ENCODE results near the gene MAD1L1. TPM values are rescaled to one million over a fixed set of nuclear protein-coding genes. Genes with fewer than 3 reads are reported as not detected.

Gene MAD1L1
- total RNA-seq, 1 experiment from 2014 or later = 43.8 TPM

DNA sequence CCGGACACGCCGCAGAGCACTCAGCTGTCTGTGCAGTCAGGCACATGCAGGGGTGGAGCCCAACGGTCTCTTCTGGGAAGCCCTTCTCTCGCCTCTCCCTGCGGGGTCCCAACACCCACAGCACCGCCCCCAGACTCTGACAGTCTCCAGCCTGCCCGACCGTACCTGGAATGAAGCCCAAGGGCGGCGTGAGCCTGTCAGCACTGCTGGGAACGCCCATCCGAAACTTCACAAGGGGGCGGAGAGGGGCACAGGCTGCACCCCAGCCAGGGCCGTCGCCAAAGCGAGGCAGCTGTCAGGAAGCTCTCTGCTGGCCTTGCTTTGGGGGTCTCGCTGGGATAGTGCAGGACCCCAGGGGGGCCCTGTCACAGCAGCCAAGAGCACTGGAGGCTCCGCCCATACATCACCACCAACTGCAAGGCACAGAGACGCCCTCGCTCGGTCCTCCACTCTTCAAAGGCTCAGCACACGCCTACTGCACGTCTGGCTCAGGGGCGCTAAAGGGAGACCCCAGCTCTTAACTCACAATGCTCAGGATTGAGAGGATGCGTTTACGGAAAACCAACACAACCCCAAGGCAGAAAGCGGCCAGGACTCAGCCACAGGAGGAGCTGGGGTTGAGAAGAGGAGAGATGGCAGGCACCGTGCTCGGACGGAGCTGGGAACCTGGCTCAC lies 30.9 kb downstream of the MAD1L1 start (continued):
- TF ChIP-seq ZNF232 (CRISPR knock-in tag; IDR thresholded peaks at IDR 0.05) = no peak
- TF ChIP-seq, protein P1, sequence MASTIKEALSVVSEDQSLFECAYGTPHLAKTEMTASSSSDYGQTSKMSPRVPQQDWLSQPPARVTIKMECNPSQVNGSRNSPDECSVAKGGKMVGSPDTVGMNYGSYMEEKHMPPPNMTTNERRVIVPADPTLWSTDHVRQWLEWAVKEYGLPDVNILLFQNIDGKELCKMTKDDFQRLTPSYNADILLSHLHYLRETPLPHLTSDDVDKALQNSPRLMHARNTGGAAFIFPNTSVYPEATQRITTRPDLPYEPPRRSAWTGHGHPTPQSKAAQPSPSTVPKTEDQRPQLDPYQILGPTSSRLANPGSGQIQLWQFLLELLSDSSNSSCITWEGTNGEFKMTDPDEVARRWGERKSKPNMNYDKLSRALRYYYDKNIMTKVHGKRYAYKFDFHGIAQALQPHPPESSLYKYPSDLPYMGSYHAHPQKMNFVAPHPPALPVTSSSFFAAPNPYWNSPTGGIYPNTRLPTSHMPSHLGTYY (CRISPR knock-in tag; IDR thresholded peaks at IDR 0.05) = no peak
- TF ChIP-seq, protein P2, sequence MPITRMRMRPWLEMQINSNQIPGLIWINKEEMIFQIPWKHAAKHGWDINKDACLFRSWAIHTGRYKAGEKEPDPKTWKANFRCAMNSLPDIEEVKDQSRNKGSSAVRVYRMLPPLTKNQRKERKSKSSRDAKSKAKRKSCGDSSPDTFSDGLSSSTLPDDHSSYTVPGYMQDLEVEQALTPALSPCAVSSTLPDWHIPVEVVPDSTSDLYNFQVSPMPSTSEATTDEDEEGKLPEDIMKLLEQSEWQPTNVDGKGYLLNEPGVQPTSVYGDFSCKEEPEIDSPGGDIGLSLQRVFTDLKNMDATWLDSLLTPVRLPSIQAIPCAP (CRISPR knock-in tag; IDR thresholded peaks at IDR 0.05) = no peak
- TF ChIP-seq, protein P3, sequence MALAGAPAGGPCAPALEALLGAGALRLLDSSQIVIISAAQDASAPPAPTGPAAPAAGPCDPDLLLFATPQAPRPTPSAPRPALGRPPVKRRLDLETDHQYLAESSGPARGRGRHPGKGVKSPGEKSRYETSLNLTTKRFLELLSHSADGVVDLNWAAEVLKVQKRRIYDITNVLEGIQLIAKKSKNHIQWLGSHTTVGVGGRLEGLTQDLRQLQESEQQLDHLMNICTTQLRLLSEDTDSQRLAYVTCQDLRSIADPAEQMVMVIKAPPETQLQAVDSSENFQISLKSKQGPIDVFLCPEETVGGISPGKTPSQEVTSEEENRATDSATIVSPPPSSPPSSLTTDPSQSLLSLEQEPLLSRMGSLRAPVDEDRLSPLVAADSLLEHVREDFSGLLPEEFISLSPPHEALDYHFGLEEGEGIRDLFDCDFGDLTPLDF (CRISPR knock-in tag; IDR thresholded peaks at IDR 0.05) = no peak
- TF ChIP-seq, protein P4, sequence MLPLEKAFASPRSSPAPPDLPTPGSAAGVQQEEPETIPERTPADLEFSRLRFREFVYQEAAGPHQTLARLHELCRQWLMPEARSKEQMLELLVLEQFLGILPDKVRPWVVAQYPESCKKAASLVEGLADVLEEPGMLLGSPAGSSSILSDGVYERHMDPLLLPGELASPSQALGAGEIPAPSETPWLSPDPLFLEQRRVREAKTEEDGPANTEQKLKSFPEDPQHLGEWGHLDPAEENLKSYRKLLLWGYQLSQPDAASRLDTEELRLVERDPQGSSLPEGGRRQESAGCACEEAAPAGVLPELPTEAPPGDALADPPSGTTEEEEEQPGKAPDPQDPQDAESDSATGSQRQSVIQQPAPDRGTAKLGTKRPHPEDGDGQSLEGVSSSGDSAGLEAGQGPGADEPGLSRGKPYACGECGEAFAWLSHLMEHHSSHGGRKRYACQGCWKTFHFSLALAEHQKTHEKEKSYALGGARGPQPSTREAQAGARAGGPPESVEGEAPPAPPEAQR (CRISPR knock-in tag; IDR thresholded peaks at IDR 0.05) = no peak
- TF ChIP-seq, protein P5, sequence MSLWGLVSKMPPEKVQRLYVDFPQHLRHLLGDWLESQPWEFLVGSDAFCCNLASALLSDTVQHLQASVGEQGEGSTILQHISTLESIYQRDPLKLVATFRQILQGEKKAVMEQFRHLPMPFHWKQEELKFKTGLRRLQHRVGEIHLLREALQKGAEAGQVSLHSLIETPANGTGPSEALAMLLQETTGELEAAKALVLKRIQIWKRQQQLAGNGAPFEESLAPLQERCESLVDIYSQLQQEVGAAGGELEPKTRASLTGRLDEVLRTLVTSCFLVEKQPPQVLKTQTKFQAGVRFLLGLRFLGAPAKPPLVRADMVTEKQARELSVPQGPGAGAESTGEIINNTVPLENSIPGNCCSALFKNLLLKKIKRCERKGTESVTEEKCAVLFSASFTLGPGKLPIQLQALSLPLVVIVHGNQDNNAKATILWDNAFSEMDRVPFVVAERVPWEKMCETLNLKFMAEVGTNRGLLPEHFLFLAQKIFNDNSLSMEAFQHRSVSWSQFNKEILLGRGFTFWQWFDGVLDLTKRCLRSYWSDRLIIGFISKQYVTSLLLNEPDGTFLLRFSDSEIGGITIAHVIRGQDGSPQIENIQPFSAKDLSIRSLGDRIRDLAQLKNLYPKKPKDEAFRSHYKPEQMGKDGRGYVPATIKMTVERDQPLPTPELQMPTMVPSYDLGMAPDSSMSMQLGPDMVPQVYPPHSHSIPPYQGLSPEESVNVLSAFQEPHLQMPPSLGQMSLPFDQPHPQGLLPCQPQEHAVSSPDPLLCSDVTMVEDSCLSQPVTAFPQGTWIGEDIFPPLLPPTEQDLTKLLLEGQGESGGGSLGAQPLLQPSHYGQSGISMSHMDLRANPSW (CRISPR knock-in tag; conservative IDR thresholded peaks at IDR 0.05; ENCODE audit: low read depth) = no peak
- TF ChIP-seq NFE2L1 (CRISPR knock-in tag; IDR thresholded peaks at IDR 0.05) = no peak
- no peak for TF ChIP-seq OVOL2 (CRISPR knock-in tag; IDR thresholded peaks at IDR 0.05; ENCODE audit: borderline replicate concordance)
- no peak for TF ChIP-seq NR2C2 (CRISPR knock-in tag; IDR thresholded peaks at IDR 0.05)

DNA sequence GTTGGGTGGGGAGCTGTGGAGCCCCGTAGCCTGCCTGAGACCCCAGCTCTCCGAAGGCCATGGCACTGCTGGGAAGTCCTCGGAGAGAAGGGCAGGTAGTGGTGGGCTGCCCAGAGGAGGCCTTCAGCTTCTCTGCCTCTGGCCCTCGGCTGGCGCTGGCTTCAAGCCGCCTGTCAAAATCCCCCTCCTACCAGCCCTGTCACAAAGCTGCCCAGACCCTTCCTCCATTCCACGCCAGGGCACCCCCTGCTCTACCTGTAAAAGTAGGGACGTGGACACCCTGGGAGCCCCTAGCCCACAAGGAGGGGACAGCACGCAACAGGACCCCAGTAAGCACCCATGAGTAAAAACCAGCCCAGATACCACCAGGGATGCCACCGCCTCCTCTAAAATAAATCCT lies 31.6 kb downstream of the MAD1L1 start:
- Mint-ChIP-seq H3K4me1 (no peaks in the 10 kb centered on the region), H3K27ac (no peak overlapping the region), H3K9me3 (0 out of 2 replicates have a peak, but pooled peaks cover 3% of the 10 kb centered on the region), H3K4me3 (no peak overlapping the region), H3K27me3 (ENCODE audit: low read depth) (no peaks in the 10 kb centered on the region), H3K36me3 (peaks cover 26% of the 10 kb centered on the region)
- ATAC-seq = no peak
- DNase-seq (ENCODE audit: low spot score) = no peak
- ChIA-PET CTCF (interaction anchor here (1.3 to 1.4 kb wide), 2 partner anchors 8 to 53 kb away, joined by 4 to 7 read pairs; no protein-coding TSS in a partner anchor), POLR2A (no interaction called here)
- TF ChIP-seq PRRX2 (CRISPR knock-in tag; IDR thresholded peaks at IDR 0.05) (no peak), CBFB (CRISPR knock-in tag; IDR thresholded peaks at IDR 0.05; ENCODE audit: low read depth) (no peak), CREM (CRISPR knock-in tag; IDR thresholded peaks at IDR 0.05) (no peak), ZNF416 (CRISPR knock-in tag; IDR thresholded peaks at IDR 0.05) (no peak), SOX15 (CRISPR knock-in tag; IDR thresholded peaks at IDR 0.05) (no peak), ZNF232 (CRISPR knock-in tag; IDR thresholded peaks at IDR 0.05) (no peak), OVOL2 (CRISPR knock-in tag; IDR thresholded peaks at IDR 0.05; ENCODE audit: borderline replicate concordance) (no peak), ZNF121 (CRISPR knock-in tag; IDR thresholded peaks at IDR 0.05) (no peak), SMAD3 (CRISPR knock-in tag; IDR thresholded peaks at IDR 0.05; ENCODE audit: borderline replicate concordance) (no peak), IRF2 (CRISPR knock-in tag; IDR thresholded peaks at IDR 0.05; ENCODE audit: borderline replicate concordance, low read depth) (no peak), TEAD1 (CRISPR knock-in tag; IDR thresholded peaks at IDR 0.05) (no peak)
- TF ChIP-seq, protein P6, sequence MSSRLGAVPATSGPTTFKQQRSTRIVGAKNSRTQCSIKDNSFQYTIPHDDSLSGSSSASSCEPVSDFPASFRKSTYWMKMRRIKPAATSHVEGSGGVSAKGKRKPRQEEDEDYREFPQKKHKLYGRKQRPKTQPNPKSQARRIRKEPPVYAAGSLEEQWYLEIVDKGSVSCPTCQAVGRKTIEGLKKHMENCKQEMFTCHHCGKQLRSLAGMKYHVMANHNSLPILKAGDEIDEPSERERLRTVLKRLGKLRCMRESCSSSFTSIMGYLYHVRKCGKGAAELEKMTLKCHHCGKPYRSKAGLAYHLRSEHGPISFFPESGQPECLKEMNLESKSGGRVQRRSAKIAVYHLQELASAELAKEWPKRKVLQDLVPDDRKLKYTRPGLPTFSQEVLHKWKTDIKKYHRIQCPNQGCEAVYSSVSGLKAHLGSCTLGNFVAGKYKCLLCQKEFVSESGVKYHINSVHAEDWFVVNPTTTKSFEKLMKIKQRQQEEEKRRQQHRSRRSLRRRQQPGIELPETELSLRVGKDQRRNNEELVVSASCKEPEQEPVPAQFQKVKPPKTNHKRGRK (CRISPR knock-in tag; IDR thresholded peaks at IDR 0.05; ENCODE audit: borderline replicate concordance) = no peak
- TF ChIP-seq, protein P7, sequence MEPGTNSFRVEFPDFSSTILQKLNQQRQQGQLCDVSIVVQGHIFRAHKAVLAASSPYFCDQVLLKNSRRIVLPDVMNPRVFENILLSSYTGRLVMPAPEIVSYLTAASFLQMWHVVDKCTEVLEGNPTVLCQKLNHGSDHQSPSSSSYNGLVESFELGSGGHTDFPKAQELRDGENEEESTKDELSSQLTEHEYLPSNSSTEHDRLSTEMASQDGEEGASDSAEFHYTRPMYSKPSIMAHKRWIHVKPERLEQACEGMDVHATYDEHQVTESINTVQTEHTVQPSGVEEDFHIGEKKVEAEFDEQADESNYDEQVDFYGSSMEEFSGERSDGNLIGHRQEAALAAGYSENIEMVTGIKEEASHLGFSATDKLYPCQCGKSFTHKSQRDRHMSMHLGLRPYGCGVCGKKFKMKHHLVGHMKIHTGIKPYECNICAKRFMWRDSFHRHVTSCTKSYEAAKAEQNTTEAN (CRISPR knock-in tag; IDR thresholded peaks at IDR 0.05) = no peak
- TF ChIP-seq, protein P8, sequence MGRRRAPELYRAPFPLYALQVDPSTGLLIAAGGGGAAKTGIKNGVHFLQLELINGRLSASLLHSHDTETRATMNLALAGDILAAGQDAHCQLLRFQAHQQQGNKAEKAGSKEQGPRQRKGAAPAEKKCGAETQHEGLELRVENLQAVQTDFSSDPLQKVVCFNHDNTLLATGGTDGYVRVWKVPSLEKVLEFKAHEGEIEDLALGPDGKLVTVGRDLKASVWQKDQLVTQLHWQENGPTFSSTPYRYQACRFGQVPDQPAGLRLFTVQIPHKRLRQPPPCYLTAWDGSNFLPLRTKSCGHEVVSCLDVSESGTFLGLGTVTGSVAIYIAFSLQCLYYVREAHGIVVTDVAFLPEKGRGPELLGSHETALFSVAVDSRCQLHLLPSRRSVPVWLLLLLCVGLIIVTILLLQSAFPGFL (CRISPR knock-in tag; IDR thresholded peaks at IDR 0.05; ENCODE audit: borderline replicate concordance) = no peak
- TF ChIP-seq, protein P9, sequence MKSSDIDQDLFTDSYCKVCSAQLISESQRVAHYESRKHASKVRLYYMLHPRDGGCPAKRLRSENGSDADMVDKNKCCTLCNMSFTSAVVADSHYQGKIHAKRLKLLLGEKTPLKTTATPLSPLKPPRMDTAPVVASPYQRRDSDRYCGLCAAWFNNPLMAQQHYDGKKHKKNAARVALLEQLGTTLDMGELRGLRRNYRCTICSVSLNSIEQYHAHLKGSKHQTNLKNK (CRISPR knock-in tag; IDR thresholded peaks at IDR 0.05) = no peak
